Astrocyte (in vitro differentiated cells and primary cell): ENCODE data around the gene TMEM33.

ENCODE experiments used
- EZH2 ChIP-seq: IDR thresholded peaks from 2 replicates; pipeline ENCODE4 v1.6.1; 2012; ENCODE audit warnings: mild to moderate bottlenecking, low read length, inconsistent platforms; ENCODE audit not compliant: insufficient read depth
- TF ChIP-seq, protein P1 (sequence below): IDR thresholded peaks from 2 replicates; pipeline ENCODE4 v1.5.1; 2011; ENCODE audit warnings: low read depth, mild to moderate bottlenecking, inconsistent platforms, low read length, moderate library complexity; ENCODE audit not compliant: insufficient read depth

DNA sequence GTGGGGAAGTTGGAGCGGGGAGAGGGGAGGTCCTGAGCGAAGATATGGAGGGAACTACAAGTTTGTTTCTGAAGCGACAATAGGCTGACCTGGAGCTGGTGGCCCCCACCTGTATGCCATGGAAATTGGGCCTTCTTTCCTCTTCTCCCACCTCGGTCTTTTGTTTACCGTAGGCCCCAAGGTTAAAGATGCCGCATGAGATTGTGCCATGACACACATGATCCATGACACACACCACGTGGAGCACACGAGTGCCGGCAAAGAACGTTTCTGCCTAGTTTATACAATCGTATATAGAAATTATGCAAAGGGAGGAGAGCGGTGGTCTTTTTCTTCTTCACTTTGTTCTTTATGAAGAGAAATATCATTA, 408 bp downstream of the TMEM33 start:
- TF ChIP-seq, protein P1, sequence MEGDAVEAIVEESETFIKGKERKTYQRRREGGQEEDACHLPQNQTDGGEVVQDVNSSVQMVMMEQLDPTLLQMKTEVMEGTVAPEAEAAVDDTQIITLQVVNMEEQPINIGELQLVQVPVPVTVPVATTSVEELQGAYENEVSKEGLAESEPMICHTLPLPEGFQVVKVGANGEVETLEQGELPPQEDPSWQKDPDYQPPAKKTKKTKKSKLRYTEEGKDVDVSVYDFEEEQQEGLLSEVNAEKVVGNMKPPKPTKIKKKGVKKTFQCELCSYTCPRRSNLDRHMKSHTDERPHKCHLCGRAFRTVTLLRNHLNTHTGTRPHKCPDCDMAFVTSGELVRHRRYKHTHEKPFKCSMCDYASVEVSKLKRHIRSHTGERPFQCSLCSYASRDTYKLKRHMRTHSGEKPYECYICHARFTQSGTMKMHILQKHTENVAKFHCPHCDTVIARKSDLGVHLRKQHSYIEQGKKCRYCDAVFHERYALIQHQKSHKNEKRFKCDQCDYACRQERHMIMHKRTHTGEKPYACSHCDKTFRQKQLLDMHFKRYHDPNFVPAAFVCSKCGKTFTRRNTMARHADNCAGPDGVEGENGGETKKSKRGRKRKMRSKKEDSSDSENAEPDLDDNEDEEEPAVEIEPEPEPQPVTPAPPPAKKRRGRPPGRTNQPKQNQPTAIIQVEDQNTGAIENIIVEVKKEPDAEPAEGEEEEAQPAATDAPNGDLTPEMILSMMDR = no peak
- no peak for TF ChIP-seq EZH2
